Islet of Langerhans (tissue), 1 donor: Measurements from ENCODE around the gene OPN3.

Experiments used
- FAIRE-seq: peaks from one replicate; lab custom pipeline; 2011; peaks lifted over from hg19 to GRCh38; lab: Jason Lieb, UNC

The OPN3 gene

GRCh38 chr1:241589521-241589920, 50.6 kb downstream of the OPN3 start:
- FAIRE-seq: no peak

DNA sequence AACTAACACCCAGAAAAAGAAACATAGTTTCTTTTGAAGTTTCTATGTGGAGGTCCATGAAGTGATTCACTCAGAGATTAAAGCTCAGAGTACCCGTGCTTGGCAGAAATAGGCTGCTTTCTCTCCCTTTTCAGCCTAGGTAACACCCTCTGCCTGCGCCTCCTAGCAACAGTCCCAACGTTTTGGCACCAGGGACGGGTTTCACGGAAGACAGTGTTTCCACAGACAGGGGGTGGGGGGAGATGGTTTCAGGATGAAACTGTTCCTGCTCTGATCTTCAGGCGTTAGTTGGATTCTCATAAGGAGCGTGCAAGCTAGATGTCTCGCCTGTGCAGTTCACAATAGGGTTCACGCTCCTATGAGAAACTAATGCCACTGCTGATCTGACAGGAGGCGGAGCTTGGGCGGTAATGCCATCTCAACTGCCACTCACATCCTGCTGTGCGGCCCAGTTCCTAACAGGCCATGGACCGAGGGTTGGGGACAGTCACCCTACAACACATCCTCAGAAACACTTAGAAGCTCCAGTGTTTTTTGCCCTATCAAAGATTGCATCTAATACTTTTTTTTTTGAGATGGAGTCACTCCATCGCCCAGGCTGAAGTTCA, 53.2 kb downstream of the OPN3 start:
- FAIRE-seq: no peak

GRCh38 chr1:241582921-241583321, 57.2 kb downstream of the OPN3 start:
- FAIRE-seq: no peak

- FAIRE-seq: no peak
Measured at GRCh38 chr1:241579434-241579833, 60.7 kb downstream of the OPN3 start.

DNA sequence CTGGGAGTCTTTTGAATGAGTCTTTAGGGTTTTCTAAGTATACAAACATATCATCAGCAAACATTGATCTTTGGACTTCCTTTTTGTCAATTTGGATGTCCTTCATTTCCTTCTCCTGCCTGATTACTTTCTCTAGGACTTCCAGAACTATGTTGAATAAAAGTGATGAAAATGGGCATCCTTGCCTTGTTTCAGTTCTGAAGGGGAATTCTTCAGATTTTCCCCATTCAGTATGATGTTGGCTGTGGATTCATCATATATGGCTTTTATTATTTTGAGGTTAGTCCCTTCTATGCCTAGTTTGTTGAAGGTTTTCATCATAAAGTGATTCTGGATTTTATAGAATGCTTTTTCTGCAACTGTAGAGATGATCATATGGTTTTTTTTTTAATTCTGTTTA, 66.0 kb downstream of the OPN3 start:
- no peak for FAIRE-seq

- no peak for FAIRE-seq
Measured at GRCh38 chr1:241569848-241570247, 70.3 kb downstream of the OPN3 start.

DNA sequence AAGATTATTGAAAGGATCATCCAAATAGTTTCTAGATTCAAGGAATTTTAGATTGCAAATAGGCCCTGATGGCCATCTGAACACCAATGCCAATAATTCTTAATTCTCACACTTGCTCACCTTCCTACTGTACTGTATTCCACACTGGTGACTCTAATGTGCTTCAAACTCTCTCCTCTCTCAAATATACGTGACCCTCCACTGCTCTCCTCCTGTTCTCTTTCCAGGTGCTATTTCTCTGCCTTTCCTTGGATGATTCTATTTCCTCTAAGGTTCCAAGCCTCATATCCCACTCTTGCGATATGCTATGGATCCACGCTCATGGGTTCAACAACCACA, 79.4 kb downstream of the OPN3 start:
- FAIRE-seq: no peak

- FAIRE-seq: no peak
Measured at GRCh38 chr1:241560146-241560848, 79.9 kb downstream of the OPN3 start.

DNA sequence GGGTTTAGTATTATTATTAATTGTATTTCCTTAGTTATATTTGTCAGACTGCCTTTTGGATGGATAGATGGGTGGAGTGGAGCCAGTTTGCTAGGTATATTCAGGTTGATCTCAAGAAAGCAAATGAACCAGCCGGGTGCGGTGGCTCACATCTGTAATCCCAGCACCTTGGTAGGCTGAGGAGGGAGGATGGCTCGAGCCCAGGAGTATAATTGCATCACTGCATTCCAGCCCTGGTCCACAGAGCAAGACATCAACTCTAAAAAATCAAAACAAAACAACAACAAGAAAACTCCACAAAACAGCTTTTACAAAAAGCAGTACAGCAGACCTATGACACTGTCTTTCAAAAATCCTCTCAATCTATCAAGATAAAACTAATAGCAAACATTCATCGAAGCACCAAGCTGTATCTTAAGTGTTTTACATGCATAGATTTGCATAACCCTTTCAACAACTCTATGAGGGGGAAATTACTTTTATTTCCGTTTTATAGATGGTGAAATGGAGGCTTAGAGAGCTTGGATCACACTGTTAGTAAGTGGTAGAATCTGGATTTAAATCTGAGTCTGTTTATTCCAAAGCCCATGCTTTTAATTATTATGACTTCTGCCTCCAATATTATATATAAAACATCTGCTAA, 82.5 kb downstream of the OPN3 start:
- no peak for FAIRE-seq

DNA sequence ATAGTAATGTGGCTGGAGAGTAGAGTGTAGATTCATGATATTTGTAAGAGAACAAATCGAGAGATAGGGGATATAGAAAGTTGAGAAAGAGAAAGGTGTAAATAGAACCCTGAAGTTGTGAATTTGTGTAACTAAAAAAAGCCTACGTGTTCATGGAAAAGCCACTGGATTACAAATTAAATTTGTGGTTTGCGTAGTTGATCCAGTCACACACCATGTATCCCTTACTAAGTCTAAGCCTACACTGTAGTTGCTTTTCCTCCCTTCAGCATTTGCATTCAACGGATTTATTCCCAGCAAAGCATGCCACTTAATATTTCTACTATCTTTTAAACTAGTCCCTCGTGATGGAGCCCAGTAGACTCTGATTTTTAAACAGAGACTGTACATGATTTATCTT, 83.1 kb downstream of the OPN3 start:
- no peak for FAIRE-seq

DNA sequence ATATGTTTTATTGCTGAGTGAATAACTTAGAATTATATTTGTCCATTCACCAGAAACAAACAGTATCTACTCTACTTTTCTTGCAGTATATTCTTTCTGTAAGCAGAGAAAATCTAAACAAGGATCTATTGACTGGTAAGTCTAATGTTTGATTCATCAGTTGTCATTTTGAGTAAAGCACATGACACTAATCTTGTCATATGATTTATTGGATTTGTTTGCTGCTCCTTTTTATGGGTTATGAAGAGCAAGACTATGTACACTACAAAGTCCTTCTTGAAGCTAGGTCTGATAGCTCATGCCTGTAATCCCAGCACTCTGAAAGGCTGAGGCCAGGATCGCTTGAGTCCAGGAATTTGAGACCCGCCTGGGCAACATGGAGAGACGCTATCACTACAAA, 84.6 kb downstream of the OPN3 start:
- FAIRE-seq: no peak

GRCh38 chr1:241553886-241554592, 86.1 kb downstream of the OPN3 start:
- no peak for FAIRE-seq

DNA sequence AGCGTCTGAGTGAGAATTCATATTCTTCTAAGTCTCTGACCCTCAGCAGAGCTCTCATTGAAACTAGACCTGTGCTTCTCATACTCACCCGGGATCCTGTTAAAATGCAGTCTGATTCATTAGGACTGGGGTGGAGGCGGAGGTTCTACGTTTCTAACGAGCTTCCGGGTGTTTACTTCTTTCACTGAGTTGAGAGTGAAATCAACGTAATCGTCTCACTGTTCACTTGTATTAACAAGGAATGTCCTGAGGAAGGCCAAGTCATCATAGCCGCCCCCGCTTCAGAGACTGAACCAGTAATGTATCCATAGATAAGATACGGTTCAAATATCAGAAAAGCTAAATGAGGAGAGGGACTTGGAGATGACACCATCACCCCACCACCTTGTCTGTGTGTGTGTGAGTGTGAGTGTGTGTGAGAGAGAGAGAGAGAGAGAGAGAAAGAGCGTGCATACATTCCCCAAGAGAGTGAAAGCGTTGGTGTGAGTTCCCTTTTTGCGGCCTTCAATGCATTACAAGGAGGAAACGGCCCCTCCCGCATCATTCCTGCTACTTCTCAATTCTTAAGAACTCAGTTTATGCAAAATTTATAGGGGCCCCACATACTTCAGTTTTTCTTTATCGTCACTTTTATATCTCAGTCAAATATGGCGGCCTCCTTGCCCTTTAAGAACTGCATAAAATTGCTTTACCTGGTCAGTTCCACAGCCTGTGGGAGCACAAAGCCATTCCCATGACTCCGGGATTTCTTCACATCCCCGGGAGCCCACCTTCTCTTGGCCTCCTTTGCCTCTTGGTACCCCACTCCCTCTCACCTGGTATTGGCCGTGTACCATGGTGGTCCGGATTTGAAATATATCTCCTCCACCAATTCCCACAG, 88.2 kb downstream of the OPN3 start:
- FAIRE-seq: no peak

- no peak for FAIRE-seq
Measured at GRCh38 chr1:241550318-241550717, 89.9 kb downstream of the OPN3 start.

DNA sequence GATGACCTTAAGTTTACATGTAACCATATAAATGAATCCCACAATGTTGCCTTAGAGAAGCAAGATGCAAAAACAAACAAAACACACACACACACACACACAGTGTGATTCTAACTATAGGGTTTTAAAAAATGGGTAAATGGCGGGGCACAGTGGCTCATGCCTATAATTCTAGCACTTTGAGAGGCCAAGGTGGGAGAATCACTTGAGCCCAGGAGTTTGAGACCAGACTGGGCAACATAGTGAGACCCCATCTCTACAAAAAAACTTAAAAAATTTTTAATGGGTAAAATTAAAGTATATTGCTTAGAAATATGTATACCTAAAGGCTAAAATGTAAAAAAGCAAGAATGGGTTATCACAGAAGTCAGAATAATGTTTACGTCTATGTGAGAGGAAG, 92.2 kb downstream of the OPN3 start:
- no peak for FAIRE-seq
